ENCODE results near the gene TCHHL1.
A peak's percentile ranks its signal among the peaks of the same experiment; 100 is the strongest.

TCHHL1 gene

GRCh38 chr1:152038871-152039270 lies 50.0 kb downstream of the TCHHL1 start:
- no peak for DNase-seq

- peak in 37 of 51 donors; percentile 0 to 64 (median 20) for DNase-seq
Measured at GRCh38 chr1:152036267-152037216, 52.3 kb downstream of the TCHHL1 start, which contains the start of gene S100A11. Gene S100A11, minus strand, starts transcription at chr1:152037004. Its CDS starts 89 bp downstream, at chr1:152036915.

- no peak for DNase-seq
Measured at GRCh38 chr1:152035539-152036266, 53.2 kb downstream of the TCHHL1 start.

DNA sequence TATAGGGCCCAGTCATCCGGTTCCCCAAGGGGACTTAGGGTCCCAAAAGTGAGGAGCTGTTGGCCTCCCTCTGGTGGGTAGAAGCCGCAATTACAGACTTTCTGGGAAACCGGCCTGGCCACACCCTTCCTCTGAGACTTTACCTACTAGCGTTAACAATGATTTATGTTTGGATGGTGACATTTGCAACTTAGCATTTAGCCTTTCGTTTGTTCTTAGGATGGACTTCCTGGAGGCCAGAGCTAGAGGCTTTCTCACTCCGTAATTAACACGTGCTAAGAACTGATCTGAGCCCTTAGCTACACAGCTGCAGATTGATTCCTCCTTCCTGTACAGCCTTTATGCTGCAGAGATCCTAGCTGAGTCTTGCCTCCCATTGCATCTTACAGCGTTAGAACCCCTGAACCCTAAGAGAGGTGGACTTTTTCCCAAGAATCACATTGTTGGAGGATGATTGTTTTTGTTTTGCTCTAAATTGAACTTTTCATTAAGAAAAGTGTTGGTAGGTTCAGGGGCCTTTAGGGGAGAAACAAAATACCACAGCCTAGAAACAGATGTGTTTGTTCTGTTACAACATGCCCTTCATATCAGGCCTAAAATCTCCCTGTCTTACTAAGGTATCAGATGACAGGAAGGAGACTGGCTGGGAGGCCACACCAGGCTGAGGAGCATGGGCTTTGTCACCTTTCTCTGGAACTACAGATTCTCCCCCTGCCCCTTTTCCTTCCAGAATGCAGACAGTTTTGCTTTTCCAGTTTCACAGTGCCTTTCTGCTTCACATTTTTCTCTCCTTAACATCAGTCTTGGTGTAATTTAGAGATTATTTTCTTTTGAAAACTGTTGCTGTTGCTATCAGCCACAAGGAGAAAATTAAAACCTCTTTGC lies 54.0 kb downstream of the TCHHL1 start:
- DNase-seq: peak in 2 of 51 donors; percentile 0

GRCh38 chr1:152034324-152034653 lies 54.6 kb downstream of the TCHHL1 start:
- DNase-seq: no peak
